ENCODE measurements around the gene NAA10. TPM values are rescaled to one million over a fixed set of nuclear protein-coding genes. Genes with fewer than 3 reads are reported as not detected.

The NAA10 gene
- total RNA-seq, 1 experiment from 2014 or later, result 124 TPM

GRCh38 chrX:153941336-153942252, 6.8 kb upstream of the NAA10 start (continued):
- TF ChIP-seq REST (IDR thresholded peaks at IDR 0.05; ENCODE audit: low read depth) (no peak), POLR2AphosphoS5 (IDR thresholded peaks at IDR 0.05; ENCODE audit: low read depth, low read length) (no peak), YY1 (IDR thresholded peaks at IDR 0.05; ENCODE audit: extremely low read depth, insufficient replicate concordance, low read depth, low read length) (no peak), EGR1 (IDR thresholded peaks at IDR 0.05; ENCODE audit: low read depth) (no peak), RAD21 (IDR thresholded peaks at IDR 0.05; ENCODE audit: low read depth) (no peak), CBX3 (IDR thresholded peaks at IDR 0.05; ENCODE audit: low read depth) (no peak), SP1 (IDR thresholded peaks at IDR 0.05; ENCODE audit: low read depth) (no peak), SRF (IDR thresholded peaks at IDR 0.05; ENCODE audit: low read depth) (no peak)

- Histone ChIP-seq H2AFZ (ENCODE audit: low read depth, low read length, poor library complexity, severe bottlenecking) (no peak overlapping the region), H3K9ac (ENCODE audit: low read length) (no peak overlapping the region), H3K4me2 (ENCODE audit: low read length) (no peak overlapping the region), H3K4me3 (replicated peaks in 1 of 2; ENCODE audit: low read depth in 1 of 2, low read length in 2 of 2) (no peak overlapping the region), H3K4me1 (ENCODE audit: control insufficient read depth in 1 of 2, insufficient read depth in 2 of 2, low read length in 2 of 2) (peaks cover 0 to 8% of the 10 kb centered on the region in 2 experiments; a peak in 1 of 4 replicates), H3K9me3 (ENCODE audit: control insufficient read depth in 1 of 2, insufficient read depth in 1 of 2, low read depth in 1 of 2, low read length in 2 of 2) (no peaks in the 10 kb centered on the region), H3K27me3 (ENCODE audit: insufficient read depth, low read length) (no peaks in the 10 kb centered on the region), H3K27ac (ENCODE audit: low read depth, low read length) (no peak overlapping the region), H3K9me2 (ENCODE audit: insufficient read depth) (no peaks in the 10 kb centered on the region), H3K79me2 (ENCODE audit: insufficient read depth, low read length) (peaks cover under 1% of the 10 kb centered on the region; the same call in 1 of the 2 replicates), H3K36me3 (ENCODE audit: control insufficient read depth in 1 of 2, insufficient read depth in 2 of 2, low read length in 2 of 2) (no peaks in the 10 kb centered on the region), H4K20me1 (ENCODE audit: insufficient read depth) (no peaks in the 10 kb centered on the region)
- intact Hi-C loops (cut with micrococcal nuclease), result no loop called here
- CTCF ChIA-PET, result no interaction called here
- RAD21 ChIA-PET (ENCODE audit: low non-redundant PET in 1 of 2, low total read pairs in 2 of 2, uncharacterized antibody in 2 of 2, unreplicated experiment in 2 of 2), result no interaction called here
- ATAC-seq (no peak), DNase-seq (ENCODE audit: low read depth, low spot score) (no peak)
- BruUV-seq (replicated peaks), result no TSS peak
- POLR2A ChIA-PET, result interaction anchor here (0.8 kb wide), 1 partner anchor 11 kb away, joined by 3 read pairs; no protein-coding TSS in a partner anchor
- TF ChIP-seq TCF7L2 (IDR thresholded peaks at IDR 0.05; ENCODE audit: borderline replicate concordance, extremely low read depth, insufficient read depth, insufficient read length), result no peak
- TF ChIP-seq EZH2 (IDR thresholded peaks at IDR 0.05), result no peak
- no peak for TF ChIP-seq CEBPB (IDR thresholded peaks at IDR 0.05; ENCODE audit: low read depth)
- TF ChIP-seq CTCF (IDR thresholded peaks at IDR 0.05 in 2 of 3, conservative IDR thresholded peaks at IDR 0.05 in 1 of 3; ENCODE audit: borderline replicate concordance in 1 of 3, insufficient read depth in 1 of 3, low read depth in 2 of 3, low read length in 2 of 3), result no peak
- no peak for TF ChIP-seq CBX3 (IDR thresholded peaks at IDR 0.05; ENCODE audit: low read depth)
- no peak for TF ChIP-seq ZBTB33 (IDR thresholded peaks at IDR 0.05; ENCODE audit: extremely low read depth, insufficient replicate concordance, low read length)
- TF ChIP-seq POLR2AphosphoS5 (IDR thresholded peaks at IDR 0.05; ENCODE audit: low read depth, low read length), result no peak
- no peak for TF ChIP-seq ZFX (IDR thresholded peaks at IDR 0.05)
- no peak for TF ChIP-seq ZNF274 (IDR thresholded peaks at IDR 0.05; ENCODE audit: low read depth, low read length)
- TF ChIP-seq RAD21 (IDR thresholded peaks at IDR 0.05; ENCODE audit: low read depth), result no peak
- TF ChIP-seq SIN3A (IDR thresholded peaks at IDR 0.05; ENCODE audit: low read depth), result no peak
- no peak for TF ChIP-seq POLR2A (IDR thresholded peaks at IDR 0.05; ENCODE audit: borderline replicate concordance, extremely low read depth, insufficient read depth, insufficient read length)
Observed at GRCh38 chrX:153939573-153939972, 4.7 kb upstream of the NAA10 start.
